SIG-M5 (cell line): ENCODE results near the gene CCDC183.
"Not testable (repeated sequence)": the region's sequence is repeated elsewhere in the genome, so short reads cannot be mapped to it uniquely, and the experiment has no call there.

Experiments
- DNase-seq: peaks from one replicate; lab custom pipeline; 2025; lab: John Stamatoyannopoulos, UW

Gene CCDC183

GRCh38 chr9:136839229-136840139 lies 43.3 kb downstream of the CCDC183 start:
- DNase-seq: no peak

- no peak for DNase-seq
Observed at GRCh38 chr9:136840140-136840876, 44.2 kb downstream of the CCDC183 start.

GRCh38 chr9:136840877-136841645 lies 44.9 kb downstream of the CCDC183 start:
- DNase-seq: no peak

- DNase-seq: not testable (repeated sequence)
Observed at GRCh38 chr9:136841646-136842379, 45.7 kb downstream of the CCDC183 start.

GRCh38 chr9:136842380-136842948 lies 46.3 kb downstream of the CCDC183 start, which contains the start of gene AJM1:
Gene AJM1, plus strand, starts transcription at chr9:136842478. Its CDS starts 1,937 bp downstream, at chr9:136844415.
- DNase-seq: not testable (repeated sequence)

- not testable (repeated sequence) for DNase-seq
Observed at GRCh38 chr9:136843159-136843800, 47.1 kb downstream of the CCDC183 start.

GRCh38 chr9:136843801-136844740 lies 47.9 kb downstream of the CCDC183 start:
- DNase-seq: not testable (repeated sequence)

GRCh38 chr9:136844761-136845464 lies 48.8 kb downstream of the CCDC183 start:
- no peak for DNase-seq

GRCh38 chr9:136845465-136846260 lies 49.5 kb downstream of the CCDC183 start:
- DNase-seq: no peak

GRCh38 chr9:136846376-136847087 lies 50.4 kb downstream of the CCDC183 start:
- no peak for DNase-seq

GRCh38 chr9:136847088-136847825 lies 51.1 kb downstream of the CCDC183 start:
- DNase-seq: no peak

GRCh38 chr9:136847826-136848392 lies 51.8 kb downstream of the CCDC183 start:
- peak; percentile 8 for DNase-seq

GRCh38 chr9:136848393-136849037 lies 52.4 kb downstream of the CCDC183 start:
- peak; percentile 7 for DNase-seq

- peak; percentile 93 for DNase-seq
Observed at GRCh38 chr9:136849038-136849959, 53.2 kb downstream of the CCDC183 start, which contains the start of gene PHPT1. Gene PHPT1, plus strand, starts transcription at chr9:136849409. Its CDS starts 22 bp downstream, at chr9:136849431.
